ENCODE measurements around the gene DIP2B. TPM values are rescaled to one million over a fixed set of nuclear protein-coding genes. Genes with fewer than 3 reads are reported as not detected.
A peak's percentile ranks its signal among the peaks of the same experiment; 100 is the strongest.

The DIP2B gene
- total RNA-seq, 1 experiment from 2014 or later: 20.0 TPM

DNA sequence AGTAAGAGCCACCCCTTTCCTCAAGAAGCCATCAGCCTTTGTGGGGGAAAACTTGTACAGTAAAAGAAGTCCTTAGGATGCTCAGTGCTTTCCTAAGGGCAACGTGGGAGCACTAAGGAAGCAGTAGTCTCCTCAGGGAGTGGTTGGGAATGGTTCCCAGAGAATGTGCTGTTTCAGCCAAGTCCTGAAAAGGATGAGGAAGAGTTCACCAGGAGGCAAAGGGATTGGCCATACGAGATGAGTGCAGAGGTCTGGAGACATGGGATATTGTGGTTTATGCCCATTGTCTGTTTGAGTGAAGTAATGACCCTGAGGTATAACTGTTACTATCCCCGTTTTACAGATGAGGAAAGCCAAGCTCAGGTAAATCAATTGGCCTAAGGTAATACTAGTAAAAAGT lies 173.1 kb downstream of the DIP2B start:
- Histone ChIP-seq H2BK5ac (ENCODE audit: insufficient read length, low read length) (no peak overlapping the region), H3K4me2 (ENCODE audit: insufficient read depth, insufficient read length, low read length) (no peak overlapping the region), H2BK15ac (ENCODE audit: low read depth, low read length) (no peak overlapping the region), H3K4ac (ENCODE audit: low read depth, low read length) (no peak overlapping the region), H4K8ac (replicated peaks; ENCODE audit: insufficient read length, low read depth, low read length) (no peak overlapping the region), H3K14ac (ENCODE audit: insufficient read depth, low read length) (no peak overlapping the region), H3K27me3 (ENCODE audit: insufficient read depth, low read length) (no peaks in the 10 kb centered on the region), H3K9ac (ENCODE audit: extremely low read depth, insufficient read length, low read length) (no peak overlapping the region), H4K20me1 (ENCODE audit: control insufficient read depth, insufficient read depth, insufficient read length) (no peaks in the 10 kb centered on the region), H3K79me2 (ENCODE audit: insufficient read depth, low read length) (no peaks in the 10 kb centered on the region), H3K9me3 (ENCODE audit: control insufficient read depth, low read depth, low read length) (no peaks in the 10 kb centered on the region), H2AK5ac (ENCODE audit: insufficient read length, low read length) (no peak overlapping the region), H2BK120ac (ENCODE audit: low read depth, low read length, poor library complexity, severe bottlenecking) (no peak overlapping the region), H3K23me2 (ENCODE audit: insufficient read length, low read depth, low read length, poor library complexity, severe bottlenecking) (no peaks in the 10 kb centered on the region), H4K5ac (ENCODE audit: insufficient read length, low read depth, low read length) (no peak overlapping the region), H2BK12ac (ENCODE audit: insufficient read length, low read depth, low read length) (no peak overlapping the region), H3K79me1 (ENCODE audit: insufficient read depth, low read depth, low read length, poor library complexity, severe bottlenecking) (no peaks in the 10 kb centered on the region), H2BK20ac (ENCODE audit: low read depth, low read length, poor library complexity, severe bottlenecking) (no peak overlapping the region), H3K23ac (ENCODE audit: insufficient read length, low read depth, low read length) (no peak overlapping the region), H3K27ac (ENCODE audit: insufficient read length, low read depth, low read length) (no peak overlapping the region), H3K56ac (ENCODE audit: insufficient read length, low read depth, low read length) (no peak overlapping the region), H4K91ac (ENCODE audit: insufficient read length, low read depth, low read length) (no peak overlapping the region), H3K18ac (ENCODE audit: insufficient read length, low read depth, low read length) (no peak overlapping the region), H3K4me1 (ENCODE audit: insufficient read depth, low read length) (no peaks in the 10 kb centered on the region), H3T11ph (ENCODE audit: low read length) (no peak overlapping the region), H2AFZ (ENCODE audit: low read length) (no peak overlapping the region)
- H3K4me3 Mint-ChIP-seq: no peak overlapping the region
- H3K27me3 Mint-ChIP-seq (ENCODE audit: low read depth): no peaks in the 10 kb centered on the region
- TF ChIP-seq, protein P1, sequence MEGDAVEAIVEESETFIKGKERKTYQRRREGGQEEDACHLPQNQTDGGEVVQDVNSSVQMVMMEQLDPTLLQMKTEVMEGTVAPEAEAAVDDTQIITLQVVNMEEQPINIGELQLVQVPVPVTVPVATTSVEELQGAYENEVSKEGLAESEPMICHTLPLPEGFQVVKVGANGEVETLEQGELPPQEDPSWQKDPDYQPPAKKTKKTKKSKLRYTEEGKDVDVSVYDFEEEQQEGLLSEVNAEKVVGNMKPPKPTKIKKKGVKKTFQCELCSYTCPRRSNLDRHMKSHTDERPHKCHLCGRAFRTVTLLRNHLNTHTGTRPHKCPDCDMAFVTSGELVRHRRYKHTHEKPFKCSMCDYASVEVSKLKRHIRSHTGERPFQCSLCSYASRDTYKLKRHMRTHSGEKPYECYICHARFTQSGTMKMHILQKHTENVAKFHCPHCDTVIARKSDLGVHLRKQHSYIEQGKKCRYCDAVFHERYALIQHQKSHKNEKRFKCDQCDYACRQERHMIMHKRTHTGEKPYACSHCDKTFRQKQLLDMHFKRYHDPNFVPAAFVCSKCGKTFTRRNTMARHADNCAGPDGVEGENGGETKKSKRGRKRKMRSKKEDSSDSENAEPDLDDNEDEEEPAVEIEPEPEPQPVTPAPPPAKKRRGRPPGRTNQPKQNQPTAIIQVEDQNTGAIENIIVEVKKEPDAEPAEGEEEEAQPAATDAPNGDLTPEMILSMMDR (conservative IDR thresholded peaks at IDR 0.05): no peak
- no CpG with 5 or more reads among the region's 3 CpGs for WGBS (ENCODE audit: extremely low coverage, insufficient read length, low lambda C conversion rate)
- H3K9me3 Mint-ChIP-seq: no peaks in the 10 kb centered on the region
- H3K36me3 Mint-ChIP-seq (ENCODE audit: insufficient read depth in 1 of 3, low read depth in 3 of 3): peaks cover 25 to 37% (median 27%) of the 10 kb centered on the region in 3 experiments
- no peak for DNase-seq
- H3K4me1 Mint-ChIP-seq: no peaks in the 10 kb centered on the region
- H3K27ac Mint-ChIP-seq: peak overlapping the region in 1 of 3 experiments; percentile 2; a peak in 2 of 7 replicates

All from H9 (cell line).